CD1c-positive myeloid dendritic cell (primary cell): ENCODE data around the gene OR5H2.
"Not testable (repeated sequence)": the region's sequence is repeated elsewhere in the genome, so short reads cannot be mapped to it uniquely, and the experiment has no call there.

ENCODE experiments used
- DNase-seq: peaks from one replicate; pipeline ENCODE4 v3.0.0-alpha.2; 2016; ENCODE audit errors: extremely low spot score

OR5H2 gene

GRCh38 chr3:98282205-98282604 lies at the start of gene OR5H2:
TSS of gene OR5H2 (plus strand) at chr3:98282505. CDS start at chr3:98282903, 398 bp downstream.
- no peak for DNase-seq

- DNase-seq, result no peak
Observed at GRCh38 chr3:98233468-98233867, 48.8 kb upstream of the OR5H2 start.

- no peak for DNase-seq
Observed at GRCh38 chr3:98240131-98240530, 42.2 kb upstream of the OR5H2 start.

- DNase-seq, result no peak
Observed at GRCh38 chr3:98242155-98242554, 40.1 kb upstream of the OR5H2 start.

- DNase-seq, result no peak
Observed at GRCh38 chr3:98243843-98244242, 38.5 kb upstream of the OR5H2 start.

- no peak for DNase-seq
Observed at GRCh38 chr3:98246142-98246541, 36.2 kb upstream of the OR5H2 start.

GRCh38 chr3:98256026-98256425 lies 26.3 kb upstream of the OR5H2 start:
- not testable (repeated sequence) for DNase-seq

- no peak for DNase-seq
Observed at GRCh38 chr3:98259707-98260106, 22.6 kb upstream of the OR5H2 start.

GRCh38 chr3:98262046-98262445 lies 20.3 kb upstream of the OR5H2 start:
- DNase-seq, result no peak

- no peak for DNase-seq
Observed at GRCh38 chr3:98263944-98264343, 18.4 kb upstream of the OR5H2 start, which contains the start of gene OR5H6. TSS of gene OR5H6 (plus strand) at chr3:98264244. CDS start at chr3:98264333, 89 bp downstream.

- DNase-seq, result no peak
Observed at GRCh38 chr3:98269846-98270245, 12.5 kb upstream of the OR5H2 start.

- DNase-seq, result no peak
Observed at GRCh38 chr3:98272126-98272525, 10.2 kb upstream of the OR5H2 start.

GRCh38 chr3:98274914-98275313 lies 7.4 kb upstream of the OR5H2 start:
- no peak for DNase-seq

GRCh38 chr3:98290916-98291315 lies 8.6 kb downstream of the OR5H2 start:
- no peak for DNase-seq

- DNase-seq, result no peak
Observed at GRCh38 chr3:98291332-98291957, 9.1 kb downstream of the OR5H2 start.

GRCh38 chr3:98322101-98322500 lies 39.8 kb downstream of the OR5H2 start:
- DNase-seq, result no peak

GRCh38 chr3:98322686-98323085 lies 40.4 kb downstream of the OR5H2 start:
- no peak for DNase-seq

- DNase-seq, result no peak
Observed at GRCh38 chr3:98323425-98323824, 41.1 kb downstream of the OR5H2 start.

GRCh38 chr3:98325055-98325454 lies 42.8 kb downstream of the OR5H2 start:
- DNase-seq, result no peak

- DNase-seq, result no peak
Observed at GRCh38 chr3:98326105-98326893, 44.0 kb downstream of the OR5H2 start.

- no peak for DNase-seq
Observed at GRCh38 chr3:98326945-98327344, 44.6 kb downstream of the OR5H2 start.

GRCh38 chr3:98328933-98329332 lies 46.6 kb downstream of the OR5H2 start:
- DNase-seq, result no peak

- peak; percentile 54 for DNase-seq
Observed at GRCh38 chr3:98329392-98330124, 47.3 kb downstream of the OR5H2 start.
